ENCODE results near the gene OSBPL9. TPM values are rescaled to one million over a fixed set of nuclear protein-coding genes. Genes with fewer than 3 reads are reported as not detected.

The OSBPL9 gene
- total and polyA plus RNA-seq, 2 donors (not counting 1 experiment from before 2014, with no cell fraction given): 23.1 to 59.6 TPM

DNA sequence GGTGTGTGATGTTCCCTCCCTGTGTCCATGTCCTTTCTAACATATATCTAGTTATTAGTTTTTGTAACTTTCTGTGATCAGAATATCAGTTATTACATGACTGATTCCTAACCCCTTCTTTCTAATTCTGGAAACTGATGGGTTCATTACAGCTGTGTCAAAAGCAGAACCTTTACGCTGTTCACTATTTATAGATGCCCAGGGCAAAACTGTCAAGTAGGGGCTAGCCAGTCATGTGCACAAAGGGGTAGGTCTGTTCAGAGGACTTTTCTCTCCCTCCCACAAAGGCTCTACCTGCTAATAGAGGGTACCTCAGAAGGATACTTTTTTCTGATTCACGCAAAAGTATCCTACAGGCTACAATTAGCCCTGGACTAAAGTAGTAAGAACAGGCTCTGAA lies 182.5 kb downstream of the OSBPL9 start:
- peaks cover 14% of the 10 kb centered on the region for H3K4me1 Mint-ChIP-seq
- ATAC-seq (ENCODE audit: low read depth): peak; percentile 49
- no peaks in the 10 kb centered on the region for H3K9me3 Mint-ChIP-seq (ENCODE audit: insufficient read depth)
- no peaks in the 10 kb centered on the region for H3K27me3 Mint-ChIP-seq
- Histone ChIP-seq H3K36me3 (replicated peaks in 1 of 2; ENCODE audit: control extremely low read depth in 1 of 2, control insufficient read depth in 1 of 2, extremely low read depth in 1 of 2, insufficient read depth in 2 of 2, low read length in 1 of 2) (peaks cover 7 to 60% of the 10 kb centered on the region in 2 experiments), H3K27ac (ENCODE audit: low read length in 2 of 2) (peak overlapping the region; percentile 25 to 60), H3K4me1 (ENCODE audit: control insufficient read depth in 2 of 2, insufficient read depth in 2 of 2, low read length in 2 of 2) (peaks cover 4 to 18% of the 10 kb centered on the region in 2 donors), H3K4me3 (ENCODE audit: control extremely low read depth in 1 of 5, extremely low read depth in 1 of 5, insufficient read depth in 1 of 5, low read depth in 2 of 5, low read length in 4 of 5) (no peak overlapping the region), H4K20me1 (ENCODE audit: control insufficient read depth, insufficient read depth, low read length, poor library complexity, severe bottlenecking) (no peaks in the 10 kb centered on the region), H3K79me2 (ENCODE audit: control insufficient read depth, insufficient read depth, low read length) (no peaks in the 10 kb centered on the region), H3K9me3 (ENCODE audit: control extremely low read depth in 1 of 3, control insufficient read depth in 2 of 3, insufficient read depth in 1 of 3, low read length in 2 of 3) (no peaks in the 10 kb centered on the region), H3K27me3 (replicated peaks in 1 of 4; ENCODE audit: control extremely low read depth in 1 of 4, control insufficient read depth in 3 of 4, insufficient read depth in 4 of 4, low read length in 3 of 4) (no peaks in the 10 kb centered on the region), H2AFZ (ENCODE audit: insufficient read depth, low read depth, low read length, poor library complexity, severe bottlenecking) (no peak overlapping the region), H3K4me2 (replicated peaks; ENCODE audit: low read depth, low read length, poor library complexity, severe bottlenecking) (peak overlapping the region; percentile 7), H3K9ac (ENCODE audit: low read length) (no peak overlapping the region)
- no peak for DNase-seq
- TF ChIP-seq EZH2 (IDR thresholded peaks at IDR 0.05; ENCODE audit: borderline replicate concordance, insufficient read depth, low read depth, low read length, poor library complexity, severe bottlenecking): no peak
- TF ChIP-seq, protein P1, sequence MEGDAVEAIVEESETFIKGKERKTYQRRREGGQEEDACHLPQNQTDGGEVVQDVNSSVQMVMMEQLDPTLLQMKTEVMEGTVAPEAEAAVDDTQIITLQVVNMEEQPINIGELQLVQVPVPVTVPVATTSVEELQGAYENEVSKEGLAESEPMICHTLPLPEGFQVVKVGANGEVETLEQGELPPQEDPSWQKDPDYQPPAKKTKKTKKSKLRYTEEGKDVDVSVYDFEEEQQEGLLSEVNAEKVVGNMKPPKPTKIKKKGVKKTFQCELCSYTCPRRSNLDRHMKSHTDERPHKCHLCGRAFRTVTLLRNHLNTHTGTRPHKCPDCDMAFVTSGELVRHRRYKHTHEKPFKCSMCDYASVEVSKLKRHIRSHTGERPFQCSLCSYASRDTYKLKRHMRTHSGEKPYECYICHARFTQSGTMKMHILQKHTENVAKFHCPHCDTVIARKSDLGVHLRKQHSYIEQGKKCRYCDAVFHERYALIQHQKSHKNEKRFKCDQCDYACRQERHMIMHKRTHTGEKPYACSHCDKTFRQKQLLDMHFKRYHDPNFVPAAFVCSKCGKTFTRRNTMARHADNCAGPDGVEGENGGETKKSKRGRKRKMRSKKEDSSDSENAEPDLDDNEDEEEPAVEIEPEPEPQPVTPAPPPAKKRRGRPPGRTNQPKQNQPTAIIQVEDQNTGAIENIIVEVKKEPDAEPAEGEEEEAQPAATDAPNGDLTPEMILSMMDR (IDR thresholded peaks at IDR 0.05): no peak
- POLR2A ChIA-PET: no interaction called here
- no peak overlapping the region for H3K4me3 Mint-ChIP-seq
- whole genome bisulfite sequencing (ENCODE audit: insufficient coverage): no CpG with 5 or more reads among the region's 2 CpGs
- intact Hi-C loops (cut with micrococcal nuclease): no loop called here
- CTCF ChIA-PET: interaction anchor here (1.1 kb wide), 1 partner anchor 42 kb away, joined by 3 read pairs; no protein-coding TSS in a partner anchor
- H3K27ac Mint-ChIP-seq: no peak overlapping the region

DNA sequence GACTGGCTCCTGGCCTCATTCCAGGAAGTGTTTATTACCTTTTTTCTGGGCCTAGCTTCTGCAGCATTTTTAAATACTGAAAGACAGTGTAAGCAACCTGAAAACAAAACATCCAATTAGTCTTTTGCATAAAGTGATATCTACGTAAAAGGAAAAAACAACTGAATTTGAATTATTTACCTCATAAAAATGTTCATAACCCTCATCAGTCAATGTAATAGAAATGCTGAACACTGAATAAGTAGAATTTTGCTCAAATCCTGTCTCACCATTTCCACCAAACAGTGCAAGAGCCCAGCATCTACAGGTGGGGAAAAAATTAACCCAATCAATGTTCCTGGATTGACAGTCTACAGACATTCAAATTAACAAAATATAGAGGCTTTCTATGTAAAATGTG lies 197.6 kb downstream of the OSBPL9 start:
- Histone ChIP-seq H3K27ac (ENCODE audit: low read length in 2 of 2) (no peak overlapping the region), H3K9ac (ENCODE audit: low read length) (no peak overlapping the region), H3K36me3 (replicated peaks in 1 of 2; ENCODE audit: control extremely low read depth in 1 of 2, control insufficient read depth in 1 of 2, extremely low read depth in 1 of 2, insufficient read depth in 2 of 2, low read length in 1 of 2) (peaks cover 14 to 60% of the 10 kb centered on the region in 2 experiments), H3K79me2 (ENCODE audit: control insufficient read depth, insufficient read depth, low read length) (peaks cover 4% of the 10 kb centered on the region), H4K20me1 (ENCODE audit: control insufficient read depth, insufficient read depth, low read length, poor library complexity, severe bottlenecking) (no peaks in the 10 kb centered on the region), H3K27me3 (replicated peaks in 1 of 4; ENCODE audit: control extremely low read depth in 1 of 4, control insufficient read depth in 3 of 4, insufficient read depth in 4 of 4, low read length in 3 of 4) (no peaks in the 10 kb centered on the region), H3K4me2 (replicated peaks; ENCODE audit: low read depth, low read length, poor library complexity, severe bottlenecking) (no peak overlapping the region), H3K4me1 (ENCODE audit: control insufficient read depth in 2 of 2, insufficient read depth in 2 of 2, low read length in 2 of 2) (no peaks in the 10 kb centered on the region), H3K4me3 (ENCODE audit: control extremely low read depth in 1 of 5, extremely low read depth in 1 of 5, insufficient read depth in 1 of 5, low read depth in 2 of 5, low read length in 4 of 5) (no peak overlapping the region), H2AFZ (ENCODE audit: insufficient read depth, low read depth, low read length, poor library complexity, severe bottlenecking) (no peak overlapping the region), H3K9me3 (ENCODE audit: control extremely low read depth in 1 of 3, control insufficient read depth in 2 of 3, insufficient read depth in 1 of 3, low read length in 2 of 3) (no peaks in the 10 kb centered on the region)
- TF ChIP-seq, protein P1 (IDR thresholded peaks at IDR 0.05): no peak
- TF ChIP-seq EZH2 (IDR thresholded peaks at IDR 0.05; ENCODE audit: borderline replicate concordance, insufficient read depth, low read depth, low read length, poor library complexity, severe bottlenecking): no peak
- H3K4me1 Mint-ChIP-seq: peaks cover 4% of the 10 kb centered on the region
- no peaks in the 10 kb centered on the region for H3K27me3 Mint-ChIP-seq
- no CpG with 5 or more reads among the region's 1 CpG for WGBS (ENCODE audit: insufficient coverage)
- H3K9me3 Mint-ChIP-seq (ENCODE audit: insufficient read depth): no peaks in the 10 kb centered on the region
- DNase-seq: no peak
- intact Hi-C loops (cut with micrococcal nuclease): no loop called here
- POLR2A ChIA-PET: no interaction called here
- no peak overlapping the region for H3K27ac Mint-ChIP-seq
- no peak overlapping the region for H3K4me3 Mint-ChIP-seq
- no peak for ATAC-seq (ENCODE audit: low read depth)
- CTCF ChIA-PET: interaction anchor here (1.2 to 1.4 kb wide), 2 partner anchors 9 to 83 kb away, joined by 3 read pairs; no protein-coding TSS in a partner anchor

All from B cell (primary cell).